ENCODE measurements around the gene PTPRM. TPM values are rescaled to one million over a fixed set of nuclear protein-coding genes. Genes with fewer than 3 reads are reported as not detected.

The PTPRM gene
- total RNA-seq, 1 donor from 2014 or later = 131 TPM

DNA sequence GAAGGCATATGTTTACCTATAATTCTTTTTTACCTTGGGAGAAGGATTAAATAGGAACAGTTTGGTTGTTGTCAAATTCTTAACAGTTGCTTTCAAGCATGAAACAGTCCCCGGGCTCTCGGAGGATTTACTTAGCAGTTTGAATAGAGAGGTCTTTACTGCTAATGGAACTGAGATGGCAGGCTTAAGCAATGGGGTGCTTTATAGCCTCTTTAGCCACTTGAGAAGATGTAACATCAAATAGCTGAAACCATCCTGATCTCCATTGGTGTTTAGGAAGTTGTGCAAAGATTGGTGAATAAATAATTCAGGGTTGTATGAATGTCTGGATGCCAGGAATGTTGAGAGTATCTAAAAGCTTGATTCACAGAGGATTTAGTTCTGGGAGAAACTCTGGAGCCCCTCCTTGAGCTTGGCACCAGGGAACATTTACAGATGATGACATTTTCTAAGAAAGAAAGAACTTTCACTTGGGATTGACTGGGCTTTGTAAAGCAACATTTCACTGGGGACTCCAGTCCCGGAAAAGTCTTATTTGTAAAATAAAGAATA, 51.9 kb downstream of the PTPRM start:
- peak overlapping the region; percentile 1 for H3K4me3 Mint-ChIP-seq (ENCODE audit: unreplicated experiment)
- H3K9me3 Mint-ChIP-seq (ENCODE audit: low read depth) = no peaks in the 10 kb centered on the region
- TF ChIP-seq, protein P1, sequence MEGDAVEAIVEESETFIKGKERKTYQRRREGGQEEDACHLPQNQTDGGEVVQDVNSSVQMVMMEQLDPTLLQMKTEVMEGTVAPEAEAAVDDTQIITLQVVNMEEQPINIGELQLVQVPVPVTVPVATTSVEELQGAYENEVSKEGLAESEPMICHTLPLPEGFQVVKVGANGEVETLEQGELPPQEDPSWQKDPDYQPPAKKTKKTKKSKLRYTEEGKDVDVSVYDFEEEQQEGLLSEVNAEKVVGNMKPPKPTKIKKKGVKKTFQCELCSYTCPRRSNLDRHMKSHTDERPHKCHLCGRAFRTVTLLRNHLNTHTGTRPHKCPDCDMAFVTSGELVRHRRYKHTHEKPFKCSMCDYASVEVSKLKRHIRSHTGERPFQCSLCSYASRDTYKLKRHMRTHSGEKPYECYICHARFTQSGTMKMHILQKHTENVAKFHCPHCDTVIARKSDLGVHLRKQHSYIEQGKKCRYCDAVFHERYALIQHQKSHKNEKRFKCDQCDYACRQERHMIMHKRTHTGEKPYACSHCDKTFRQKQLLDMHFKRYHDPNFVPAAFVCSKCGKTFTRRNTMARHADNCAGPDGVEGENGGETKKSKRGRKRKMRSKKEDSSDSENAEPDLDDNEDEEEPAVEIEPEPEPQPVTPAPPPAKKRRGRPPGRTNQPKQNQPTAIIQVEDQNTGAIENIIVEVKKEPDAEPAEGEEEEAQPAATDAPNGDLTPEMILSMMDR (IDR thresholded peaks at IDR 0.05) = no peak
- no peaks in the 10 kb centered on the region for H3K27me3 Mint-ChIP-seq (ENCODE audit: low read depth)
- H3K27ac Mint-ChIP-seq (ENCODE audit: unreplicated experiment) = peak overlapping the region; percentile 96
- no peaks in the 10 kb centered on the region for H3K36me3 Mint-ChIP-seq (ENCODE audit: low read depth)
- DNase-seq (ENCODE audit: low spot score) = no peak
- peaks cover 76% of the 10 kb centered on the region for H3K4me1 Mint-ChIP-seq (ENCODE audit: low read depth)

DNA sequence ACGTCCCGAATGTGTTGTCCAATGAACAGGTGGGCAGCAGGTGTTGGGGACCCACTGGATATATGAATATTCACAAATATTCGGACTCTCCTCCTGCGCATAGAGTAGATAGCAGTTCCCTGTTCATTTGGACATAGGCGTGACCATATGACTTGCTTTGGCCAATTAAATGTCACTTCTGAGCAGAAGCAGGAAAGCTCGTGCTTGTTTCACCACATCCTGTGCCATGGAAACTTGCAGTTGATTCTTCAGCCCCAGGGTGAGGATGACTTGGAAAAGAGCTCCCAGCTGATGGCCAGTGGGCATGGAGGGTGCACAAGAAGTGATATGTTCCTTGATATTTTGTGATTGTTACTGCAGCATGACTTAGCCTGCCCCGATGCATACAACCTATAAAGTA, 52.6 kb downstream of the PTPRM start:
- H3K4me1 Mint-ChIP-seq (ENCODE audit: low read depth) = peaks cover 76% of the 10 kb centered on the region
- H3K36me3 Mint-ChIP-seq (ENCODE audit: low read depth) = no peaks in the 10 kb centered on the region
- peak overlapping the region; percentile 96 for H3K27ac Mint-ChIP-seq (ENCODE audit: unreplicated experiment)
- no peak for DNase-seq (ENCODE audit: low spot score)
- TF ChIP-seq, protein P1 (IDR thresholded peaks at IDR 0.05) = no peak
- H3K4me3 Mint-ChIP-seq (ENCODE audit: unreplicated experiment) = no peak overlapping the region
- no peaks in the 10 kb centered on the region for H3K27me3 Mint-ChIP-seq (ENCODE audit: low read depth)
- H3K9me3 Mint-ChIP-seq (ENCODE audit: low read depth) = no peaks in the 10 kb centered on the region

DNA sequence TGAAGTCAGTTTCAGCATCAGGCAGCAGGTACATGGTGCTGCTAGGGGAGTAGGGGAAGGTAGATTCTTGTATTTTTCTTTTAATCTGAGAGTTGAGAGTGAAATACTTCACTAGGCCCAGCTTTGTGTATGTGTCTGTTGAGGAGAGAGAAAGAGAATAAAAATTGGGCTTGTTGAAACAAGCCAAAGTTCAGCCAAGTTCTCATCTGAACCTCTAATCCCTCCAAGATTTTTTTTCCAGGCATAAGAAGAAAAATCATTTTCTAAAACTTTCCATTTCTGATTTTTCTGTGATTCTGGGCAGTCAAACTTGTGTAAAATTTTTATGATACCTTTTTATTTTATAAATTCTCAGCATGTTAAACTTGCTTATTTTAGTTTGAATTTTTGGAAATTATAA, 55.6 kb downstream of the PTPRM start:
- peaks cover 74% of the 10 kb centered on the region for H3K4me1 Mint-ChIP-seq (ENCODE audit: low read depth)
- no peak overlapping the region for H3K4me3 Mint-ChIP-seq (ENCODE audit: unreplicated experiment)
- H3K36me3 Mint-ChIP-seq (ENCODE audit: low read depth) = no peaks in the 10 kb centered on the region
- no peak for DNase-seq (ENCODE audit: low spot score)
- H3K27ac Mint-ChIP-seq (ENCODE audit: unreplicated experiment) = no peak overlapping the region
- H3K9me3 Mint-ChIP-seq (ENCODE audit: low read depth) = no peaks in the 10 kb centered on the region
- TF ChIP-seq, protein P1 (IDR thresholded peaks at IDR 0.05) = no peak
- no peaks in the 10 kb centered on the region for H3K27me3 Mint-ChIP-seq (ENCODE audit: low read depth)

DNA sequence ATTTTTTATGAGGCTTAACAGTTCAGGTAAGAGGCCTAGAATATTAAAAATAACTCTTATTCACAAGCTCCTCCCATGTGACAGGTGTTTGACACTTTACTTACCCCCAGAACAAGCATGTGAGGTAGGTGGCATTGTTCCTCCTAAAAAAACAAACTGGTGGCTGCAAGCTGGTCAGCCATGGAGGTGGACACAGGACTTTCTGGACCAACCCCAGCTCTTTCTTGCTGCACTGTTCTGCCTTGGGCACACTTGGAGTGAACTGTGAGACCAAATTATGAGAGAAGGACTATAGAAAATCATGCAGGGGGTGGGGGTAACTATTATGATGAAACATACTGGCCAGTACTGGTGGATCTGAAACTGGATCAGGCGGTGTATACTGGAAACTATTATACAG, 56.6 kb downstream of the PTPRM start:
- Mint-ChIP-seq H3K36me3 (ENCODE audit: low read depth) (no peaks in the 10 kb centered on the region), H3K4me1 (ENCODE audit: low read depth) (peaks cover 68% of the 10 kb centered on the region), H3K27ac (ENCODE audit: unreplicated experiment) (no peak overlapping the region), H3K9me3 (ENCODE audit: low read depth) (no peaks in the 10 kb centered on the region), H3K4me3 (ENCODE audit: unreplicated experiment) (no peak overlapping the region), H3K27me3 (ENCODE audit: low read depth) (no peaks in the 10 kb centered on the region)
- no peak for DNase-seq (ENCODE audit: low spot score)
- TF ChIP-seq, protein P1 (IDR thresholded peaks at IDR 0.05) = no peak

DNA sequence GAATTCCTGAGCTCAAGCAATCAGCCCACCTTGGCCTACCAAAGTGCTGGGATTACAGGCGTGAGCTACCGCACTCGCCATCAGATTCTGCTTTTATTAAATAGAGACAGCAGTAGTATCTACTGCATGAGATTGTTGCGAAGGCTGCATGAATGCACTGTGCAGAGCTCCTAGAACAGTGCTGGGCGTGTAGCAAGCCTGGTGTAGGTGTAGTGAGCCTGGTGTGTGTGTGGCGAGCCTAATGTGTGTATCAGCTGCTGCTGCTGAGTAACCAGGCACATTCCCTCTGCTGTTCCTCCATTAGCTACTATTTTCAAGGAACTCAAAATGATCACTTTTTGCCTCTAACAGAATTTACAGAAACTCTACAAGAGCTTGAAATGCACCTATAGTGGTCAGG, 57.6 kb downstream of the PTPRM start:
- DNase-seq (ENCODE audit: low spot score) = no peak
- Mint-ChIP-seq H3K9me3 (ENCODE audit: low read depth) (no peaks in the 10 kb centered on the region), H3K27me3 (ENCODE audit: low read depth) (no peaks in the 10 kb centered on the region), H3K4me1 (ENCODE audit: low read depth) (peaks cover 62% of the 10 kb centered on the region), H3K4me3 (ENCODE audit: unreplicated experiment) (no peak overlapping the region), H3K36me3 (ENCODE audit: low read depth) (no peaks in the 10 kb centered on the region), H3K27ac (ENCODE audit: unreplicated experiment) (no peak overlapping the region)
- TF ChIP-seq, protein P1 (IDR thresholded peaks at IDR 0.05) = no peak
